IPS-NIHi7 (cell line): Measurements from ENCODE around the gene SERTM1.

Source experiments
- DNase-seq: peaks from one replicate; pipeline ENCODE4 v3.0.0; 2012; ENCODE audit warnings: mixed read lengths; ENCODE audit errors: extremely low spot score

The SERTM1 gene

DNA sequence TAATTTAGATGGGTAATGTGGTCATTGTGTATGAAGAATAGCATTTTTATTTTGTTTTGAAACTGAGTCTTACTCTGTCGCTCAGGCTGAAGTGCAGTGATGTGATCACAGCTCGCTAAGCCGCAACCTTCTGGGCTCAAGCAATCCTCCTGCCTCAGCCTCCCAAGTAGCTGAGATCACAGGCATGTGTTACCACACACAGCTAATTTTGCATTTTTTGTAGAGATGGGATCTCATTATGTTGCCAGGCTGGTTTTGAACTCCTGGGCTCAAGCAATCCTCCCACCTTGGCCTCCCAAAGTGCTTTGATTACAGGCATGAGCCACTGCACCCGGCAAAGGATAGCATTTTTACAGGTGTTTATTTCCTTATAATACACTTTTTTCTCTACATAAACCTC, 36.6 kb downstream of the SERTM1 start:
- DNase-seq = no peak

GRCh38 chr13:36712290-36712689, 38.5 kb downstream of the SERTM1 start:
- DNase-seq = no peak

DNA sequence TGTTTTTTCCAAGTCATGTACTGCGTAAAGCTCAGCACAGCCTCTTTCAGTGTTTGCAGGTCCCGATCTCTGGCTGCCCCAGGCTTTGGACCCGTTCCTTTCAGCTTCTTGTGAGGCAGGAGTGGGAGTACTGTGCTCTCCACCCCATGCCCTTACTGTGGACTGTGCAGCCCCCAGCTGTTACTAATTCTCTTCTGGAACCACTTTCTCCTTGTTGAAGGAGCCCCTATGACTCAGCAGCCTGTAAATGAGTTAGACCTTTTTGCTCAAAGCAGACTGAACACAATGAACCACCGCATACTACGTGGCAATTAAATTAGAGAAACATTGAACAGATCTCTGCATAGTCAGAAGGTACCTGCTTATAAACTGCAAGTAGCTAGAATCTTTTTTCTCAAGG, 39.0 kb downstream of the SERTM1 start:
- DNase-seq = no peak

DNA sequence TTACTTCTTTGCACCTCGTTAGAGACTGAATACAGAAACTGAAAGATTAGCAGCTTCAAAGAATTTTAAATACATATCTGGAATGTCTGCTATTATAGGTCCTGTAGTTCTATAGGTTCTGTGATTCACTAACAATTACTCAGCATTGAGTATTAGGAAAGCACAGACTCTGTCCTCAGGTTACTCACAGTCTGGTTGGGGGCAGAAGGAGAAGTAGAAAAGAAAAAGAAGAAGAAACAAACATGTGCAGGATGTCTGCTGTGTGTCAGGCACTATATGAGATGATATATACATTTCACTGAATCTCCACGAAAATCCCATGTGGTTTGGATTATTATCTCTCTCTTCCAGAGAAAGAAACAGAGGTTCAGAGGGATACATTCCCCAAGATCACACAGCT, 40.1 kb downstream of the SERTM1 start:
- no peak for DNase-seq

DNA sequence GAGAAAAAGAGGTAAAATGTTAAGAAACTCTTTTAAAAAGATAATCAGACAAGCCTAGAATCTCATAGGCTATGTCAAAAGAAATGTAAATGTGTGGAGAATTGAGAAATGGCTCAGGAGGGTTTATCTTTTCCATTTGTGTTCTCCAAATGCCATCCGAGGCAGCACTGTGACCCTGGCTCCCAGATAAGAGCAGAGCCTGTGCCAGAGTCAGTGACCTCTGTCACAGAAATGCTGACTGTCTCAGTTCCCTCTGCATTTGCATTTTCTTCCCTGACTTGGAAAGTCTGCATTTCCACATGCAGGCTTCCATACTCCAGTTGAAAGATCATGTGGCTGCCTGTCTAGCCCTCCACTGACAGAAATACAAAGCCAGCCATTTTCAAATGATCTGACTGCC, 42.0 kb downstream of the SERTM1 start:
- DNase-seq = no peak

GRCh38 chr13:36717017-36717416, 43.2 kb downstream of the SERTM1 start:
- no peak for DNase-seq

- no peak for DNase-seq
Measured at GRCh38 chr13:36717966-36718545, 44.2 kb downstream of the SERTM1 start.

DNA sequence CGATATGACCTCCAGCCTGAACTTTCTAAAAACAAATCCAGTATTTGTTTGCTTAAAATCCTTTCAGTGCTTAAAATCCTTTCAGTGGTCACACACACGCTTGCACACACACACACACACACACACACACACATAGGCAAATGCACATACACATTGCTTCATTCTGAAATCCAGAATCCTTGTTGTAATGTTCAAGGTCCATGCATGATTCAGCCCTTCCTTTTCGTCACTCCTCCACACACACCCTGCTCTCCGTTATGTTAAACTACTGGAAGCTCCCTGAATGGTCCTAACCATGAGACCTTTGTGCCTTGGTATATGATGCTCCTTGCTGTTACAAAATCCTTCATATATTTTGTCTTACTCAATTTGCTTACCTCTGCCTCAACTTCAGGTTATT, 44.9 kb downstream of the SERTM1 start:
- DNase-seq = no peak

GRCh38 chr13:36724141-36724540, 50.3 kb downstream of the SERTM1 start:
- no peak for DNase-seq

- DNase-seq = no peak
Measured at GRCh38 chr13:36725936-36726335, 52.1 kb downstream of the SERTM1 start.

DNA sequence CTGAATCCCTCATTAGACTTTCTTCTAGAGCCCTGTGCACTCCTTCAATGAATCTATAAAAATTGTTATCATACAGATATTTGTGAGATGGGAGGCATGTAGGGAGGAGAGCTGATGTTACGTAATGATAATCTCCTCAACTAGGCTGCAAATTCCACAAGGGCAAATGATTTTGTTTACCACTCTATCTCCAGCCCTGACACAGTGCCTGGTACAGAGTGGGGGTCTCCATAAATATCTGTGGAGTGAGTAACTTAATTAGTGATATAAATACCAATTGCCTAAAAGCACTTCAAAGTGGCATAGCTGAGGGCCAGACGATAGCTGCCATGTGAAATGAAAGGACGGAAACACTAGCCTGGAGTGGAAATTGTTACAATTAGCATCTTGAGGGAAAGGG, 54.2 kb downstream of the SERTM1 start:
- DNase-seq = no peak

DNA sequence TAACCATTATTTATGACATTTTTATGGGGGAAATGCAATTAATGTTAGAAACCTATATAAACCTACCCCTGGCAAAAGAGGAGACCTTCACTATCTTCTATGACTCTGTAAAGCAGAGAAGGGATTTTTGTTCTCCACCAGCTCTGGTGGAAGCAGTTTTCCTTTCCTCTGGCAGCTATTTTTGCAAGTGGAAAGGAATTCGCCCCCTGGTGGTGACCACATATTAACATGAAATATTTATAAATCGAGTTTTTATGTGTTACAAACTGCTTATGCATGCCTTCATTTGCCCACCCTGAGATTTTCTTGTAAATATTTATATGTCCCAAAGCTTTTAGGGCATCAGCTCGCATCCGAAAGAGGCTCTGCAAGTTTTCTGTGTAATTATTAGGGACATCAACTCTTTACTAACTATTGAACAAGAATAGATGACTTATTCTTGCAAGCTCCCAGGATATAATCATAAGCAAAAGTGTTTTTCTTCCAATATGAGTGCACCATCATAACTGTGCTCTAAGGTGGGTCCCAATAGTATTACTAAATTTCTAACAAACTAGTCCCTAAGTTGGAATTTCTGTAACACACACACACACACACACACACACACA, 62.4 kb downstream of the SERTM1 start:
- DNase-seq = peak; percentile 48

DNA sequence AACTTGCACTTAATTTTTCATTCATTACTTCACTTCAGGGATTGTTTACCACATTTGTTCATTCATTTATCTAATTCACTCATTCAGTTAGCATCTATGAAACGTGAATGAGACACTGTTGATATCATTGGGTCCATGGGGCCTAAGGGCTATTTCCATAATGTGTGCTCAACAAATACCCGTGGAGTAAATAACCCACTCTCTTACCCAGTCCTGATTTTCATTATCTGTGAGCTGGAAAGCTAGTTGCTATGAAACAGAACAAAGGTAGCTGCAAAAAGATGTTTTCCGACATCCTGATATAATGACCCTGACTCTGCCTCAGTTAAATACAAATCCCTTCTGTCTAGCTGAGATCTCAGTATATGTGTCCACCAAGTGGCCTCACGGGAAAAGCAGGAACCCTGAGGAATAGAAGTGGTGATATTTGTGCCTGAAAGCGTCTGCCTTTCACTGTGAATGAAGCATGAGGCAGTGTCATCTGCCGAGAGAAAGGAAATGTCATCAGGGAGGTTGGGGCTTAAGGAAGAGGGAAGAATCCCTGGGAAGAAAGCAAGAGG, 63.8 kb downstream of the SERTM1 start:
- DNase-seq = no peak

DNA sequence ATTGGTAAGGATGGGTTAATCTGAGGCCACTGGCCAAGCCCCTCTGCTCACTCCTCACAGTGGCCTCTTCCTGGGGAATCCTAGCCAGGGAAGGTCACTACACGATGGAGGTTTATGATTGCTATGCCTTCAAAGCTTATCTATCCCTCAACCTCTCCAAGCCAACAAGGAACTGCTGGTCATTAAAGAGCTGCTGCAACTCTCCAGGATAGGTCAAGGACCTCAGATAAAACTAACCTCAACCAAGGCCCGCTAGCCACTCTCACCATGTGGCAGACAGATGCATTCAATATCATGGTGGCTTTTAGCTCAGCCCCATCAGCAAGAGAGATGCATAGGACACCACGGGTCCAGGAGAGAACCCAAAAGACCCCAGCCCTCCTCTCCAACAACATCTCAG, 71.6 kb downstream of the SERTM1 start:
- no peak for DNase-seq

- no peak for DNase-seq
Measured at GRCh38 chr13:36746051-36746450, 72.2 kb downstream of the SERTM1 start.
